Measurements from ENCODE around the gene ANKH.

DNA sequence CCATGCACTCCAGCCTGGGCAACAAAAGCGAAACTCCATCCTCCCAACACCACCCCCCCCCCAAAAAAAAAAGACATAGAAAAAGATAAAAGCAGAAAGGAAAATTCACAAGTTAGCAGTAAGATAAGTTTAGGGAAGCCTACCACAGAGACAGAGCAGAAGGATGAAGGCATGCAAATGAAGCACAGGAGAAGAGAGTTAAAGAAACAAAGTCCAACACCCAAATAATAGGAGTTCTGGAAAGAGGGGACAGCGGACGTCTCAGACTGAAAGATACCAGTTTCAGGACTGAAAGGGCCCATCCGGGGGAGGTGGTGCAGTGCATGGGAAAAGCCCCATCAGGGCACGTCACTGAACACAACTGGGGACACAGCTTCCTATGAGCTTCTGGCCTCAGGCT, 152.8 kb downstream of the ANKH start:
- TF ChIP-seq POLR2AphosphoS5 (IDR thresholded peaks at IDR 0.05; ENCODE audit: low read depth, low read length) (no peak), POLR2A (IDR thresholded peaks at IDR 0.05; ENCODE audit: insufficient read depth in 1 of 2, low read depth in 2 of 2, low read length in 2 of 2) (no peak), RAD21 (CRISPR knock-in tag; IDR thresholded peaks at IDR 0.05) (no peak), EP300 (IDR thresholded peaks at IDR 0.05; ENCODE audit: low read depth in 2 of 2, low read length in 2 of 2) (no peak), EP300 (CRISPR knock-in tag; IDR thresholded peaks at IDR 0.05; ENCODE audit: borderline replicate concordance) (no peak)
